ENCODE results near the gene HPS1. TPM values are rescaled to one million over a fixed set of nuclear protein-coding genes. Genes with fewer than 3 reads are reported as not detected.

HPS1 gene
- total RNA-seq, 1 donor from 2014 or later, result 31.9 TPM

DNA sequence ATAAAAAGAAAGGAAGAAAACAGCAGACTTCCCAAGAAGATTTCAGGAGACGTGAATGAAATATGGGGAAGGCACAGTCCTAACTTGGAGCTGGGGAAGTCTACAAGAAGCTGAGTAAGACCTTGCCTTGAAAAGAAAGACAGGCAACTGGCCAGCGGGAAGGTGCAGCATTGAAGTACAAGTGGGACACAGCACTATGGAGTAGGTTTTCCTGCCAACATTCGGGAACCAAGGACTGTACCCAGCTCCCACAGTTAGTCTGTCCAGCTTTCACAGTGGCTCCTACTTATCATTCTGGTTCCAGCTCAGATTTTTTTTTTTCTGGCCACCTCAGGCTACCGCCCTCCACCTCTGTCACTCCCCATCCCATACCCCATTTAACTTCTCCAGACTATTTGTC lies 10.0 kb downstream of the HPS1 start:
- H3K36me3 ChIP-seq, result peaks cover 67% of the 10 kb centered on the region
- peak overlapping the region; percentile 47 for H3K27ac ChIP-seq (replicated peaks)
- TF ChIP-seq, protein P1, sequence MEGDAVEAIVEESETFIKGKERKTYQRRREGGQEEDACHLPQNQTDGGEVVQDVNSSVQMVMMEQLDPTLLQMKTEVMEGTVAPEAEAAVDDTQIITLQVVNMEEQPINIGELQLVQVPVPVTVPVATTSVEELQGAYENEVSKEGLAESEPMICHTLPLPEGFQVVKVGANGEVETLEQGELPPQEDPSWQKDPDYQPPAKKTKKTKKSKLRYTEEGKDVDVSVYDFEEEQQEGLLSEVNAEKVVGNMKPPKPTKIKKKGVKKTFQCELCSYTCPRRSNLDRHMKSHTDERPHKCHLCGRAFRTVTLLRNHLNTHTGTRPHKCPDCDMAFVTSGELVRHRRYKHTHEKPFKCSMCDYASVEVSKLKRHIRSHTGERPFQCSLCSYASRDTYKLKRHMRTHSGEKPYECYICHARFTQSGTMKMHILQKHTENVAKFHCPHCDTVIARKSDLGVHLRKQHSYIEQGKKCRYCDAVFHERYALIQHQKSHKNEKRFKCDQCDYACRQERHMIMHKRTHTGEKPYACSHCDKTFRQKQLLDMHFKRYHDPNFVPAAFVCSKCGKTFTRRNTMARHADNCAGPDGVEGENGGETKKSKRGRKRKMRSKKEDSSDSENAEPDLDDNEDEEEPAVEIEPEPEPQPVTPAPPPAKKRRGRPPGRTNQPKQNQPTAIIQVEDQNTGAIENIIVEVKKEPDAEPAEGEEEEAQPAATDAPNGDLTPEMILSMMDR (IDR thresholded peaks at IDR 0.05; ENCODE audit: borderline replicate concordance), result no peak
- H3K9me3 ChIP-seq (replicated peaks), result peaks cover 11% of the 10 kb centered on the region
- H3K27me3 ChIP-seq (ENCODE audit: low read depth), result no peaks in the 10 kb centered on the region
- DNase-seq, result no peak
- peaks cover 15% of the 10 kb centered on the region for H3K4me1 ChIP-seq
- no peak overlapping the region for H3K4me3 ChIP-seq
- intact Hi-C loops (cut with micrococcal nuclease), result no loop called here

DNA sequence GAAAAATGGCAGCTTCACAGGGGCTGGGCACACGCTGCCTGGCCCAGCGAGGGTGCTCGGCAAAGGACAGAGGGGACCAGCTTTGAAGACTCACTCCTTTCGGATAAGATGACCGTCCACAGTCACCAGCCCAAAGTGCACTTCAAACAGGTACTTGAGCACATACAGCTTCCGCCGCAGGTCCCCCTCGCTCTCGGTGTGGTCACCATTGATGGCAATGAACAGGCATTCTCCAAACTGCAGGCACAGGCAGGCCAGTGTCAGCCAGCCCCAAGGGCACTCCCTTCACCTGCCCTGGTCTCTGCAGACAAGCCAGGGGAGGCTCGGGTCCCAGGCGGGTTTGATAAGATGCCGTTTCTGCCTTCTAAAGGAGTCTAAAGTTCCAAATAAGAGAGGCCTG lies 11.6 kb downstream of the HPS1 start:
- H3K4me3 ChIP-seq, result no peak overlapping the region
- no peaks in the 10 kb centered on the region for H3K27me3 ChIP-seq (ENCODE audit: low read depth)
- no peak for DNase-seq
- TF ChIP-seq, protein P1 (IDR thresholded peaks at IDR 0.05; ENCODE audit: borderline replicate concordance), result no peak
- peaks cover 29% of the 10 kb centered on the region for H3K4me1 ChIP-seq
- H3K9me3 ChIP-seq (replicated peaks), result peaks cover 11% of the 10 kb centered on the region
- peaks cover 75% of the 10 kb centered on the region for H3K36me3 ChIP-seq
- intact Hi-C loops (cut with micrococcal nuclease), result no loop called here
- no peak overlapping the region for H3K27ac ChIP-seq (replicated peaks)

DNA sequence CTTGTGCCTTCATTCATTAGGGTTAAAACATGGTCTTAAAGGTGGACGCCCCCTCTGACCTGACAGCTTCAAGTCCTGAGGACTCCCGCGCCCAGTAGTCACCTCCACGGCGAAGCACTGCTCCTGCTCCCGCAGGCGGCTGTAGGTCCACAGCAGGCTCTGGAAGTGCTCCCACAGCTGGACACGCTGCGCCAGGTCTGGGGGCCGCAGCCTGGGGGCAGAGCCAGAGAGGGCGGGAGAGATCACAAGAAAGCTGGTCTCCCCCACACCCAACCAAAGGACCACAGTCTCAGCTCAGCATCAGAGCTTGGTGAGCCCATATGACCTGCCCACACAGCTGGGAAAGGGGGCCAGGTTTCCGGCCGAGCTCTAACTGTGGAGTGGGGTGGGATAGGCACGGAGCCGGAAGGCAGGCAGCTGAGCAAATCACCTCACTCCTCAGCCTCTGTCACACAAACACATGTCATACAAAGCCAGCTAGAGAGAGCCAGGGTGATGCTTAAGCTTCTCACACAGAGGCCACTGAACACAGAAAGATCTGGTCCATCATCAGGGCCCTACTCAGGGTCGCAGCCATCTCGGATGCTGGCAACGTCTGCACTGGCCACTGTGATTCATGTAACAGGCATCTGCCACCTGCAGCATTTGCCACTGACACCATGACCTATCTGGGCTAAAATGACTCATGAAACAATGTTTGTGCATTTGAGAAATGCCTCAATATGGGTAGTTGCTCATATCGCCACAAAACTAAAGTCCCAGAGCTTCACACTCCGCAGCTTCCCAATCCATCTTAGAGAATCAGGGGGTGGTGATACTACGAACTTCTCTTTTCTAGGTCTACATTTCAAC lies 12.6 kb downstream of the HPS1 start:
- TF ChIP-seq, protein P1 (IDR thresholded peaks at IDR 0.05; ENCODE audit: borderline replicate concordance), result no peak
- H3K4me3 ChIP-seq, result no peak overlapping the region
- H3K4me1 ChIP-seq, result peaks cover 30% of the 10 kb centered on the region
- H3K9me3 ChIP-seq (replicated peaks), result peaks cover 11% of the 10 kb centered on the region
- H3K27ac ChIP-seq (replicated peaks), result no peak overlapping the region
- peaks cover 75% of the 10 kb centered on the region for H3K36me3 ChIP-seq
- H3K27me3 ChIP-seq (ENCODE audit: low read depth), result no peaks in the 10 kb centered on the region
- intact Hi-C loops (cut with micrococcal nuclease), result no loop called here
- DNase-seq, result no peak

DNA sequence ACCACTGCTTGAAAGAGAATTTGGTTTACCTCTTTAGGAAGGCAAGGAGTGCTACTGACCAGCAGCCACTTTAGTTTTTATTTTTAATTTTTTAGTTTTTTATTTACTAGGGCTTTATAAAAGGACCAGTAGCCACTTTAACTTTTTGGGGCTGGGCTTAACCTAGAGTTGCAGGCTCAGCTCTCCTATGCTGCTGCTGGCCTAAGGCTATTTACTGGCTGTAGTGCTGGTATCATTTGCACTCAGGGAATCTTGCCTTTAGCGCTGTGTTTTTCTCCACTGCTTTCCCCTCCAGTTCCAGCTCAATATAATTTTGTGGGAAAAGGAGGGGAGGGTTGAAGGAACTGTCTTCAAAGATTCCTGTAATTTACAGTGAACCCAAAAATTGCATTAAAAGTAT lies 13.4 kb downstream of the HPS1 start:
- H3K4me3 ChIP-seq, result no peak overlapping the region
- peaks cover 75% of the 10 kb centered on the region for H3K36me3 ChIP-seq
- peaks cover 30% of the 10 kb centered on the region for H3K4me1 ChIP-seq
- TF ChIP-seq, protein P1 (IDR thresholded peaks at IDR 0.05; ENCODE audit: borderline replicate concordance), result no peak
- intact Hi-C loops (cut with micrococcal nuclease), result no loop called here
- no peak for DNase-seq
- no peak overlapping the region for H3K27ac ChIP-seq (replicated peaks)
- H3K27me3 ChIP-seq (ENCODE audit: low read depth), result no peaks in the 10 kb centered on the region
- H3K9me3 ChIP-seq (replicated peaks), result peaks cover 11% of the 10 kb centered on the region

DNA sequence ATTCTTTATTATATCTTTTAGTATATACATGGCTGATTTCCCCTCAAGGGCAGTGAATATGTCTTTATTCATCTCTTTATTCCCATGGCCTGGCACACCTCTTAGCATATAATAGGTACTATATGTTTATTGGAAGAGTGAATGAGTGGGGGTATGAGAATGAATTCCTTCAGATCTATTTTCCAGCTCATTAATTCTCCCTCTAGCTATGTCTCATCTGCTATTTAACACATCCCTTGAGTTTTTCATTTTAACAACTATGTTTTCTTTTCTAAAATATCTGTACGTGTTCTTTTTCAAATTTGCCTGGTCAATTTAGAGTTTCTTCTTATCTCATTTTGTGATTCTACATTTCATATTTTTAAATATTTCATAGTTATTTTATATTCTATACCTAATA lies 14.4 kb downstream of the HPS1 start:
- DNase-seq, result no peak

More for the DNA sequence above, 14.4 kb downstream of the HPS1 start:
- Histone ChIP-seq H3K4me1 (peaks cover 28% of the 10 kb centered on the region), H3K9me3 (replicated peaks) (peaks cover 11% of the 10 kb centered on the region), H3K4me3 (no peak overlapping the region), H3K27ac (replicated peaks) (peak overlapping the region; percentile 83), H3K27me3 (ENCODE audit: low read depth) (no peaks in the 10 kb centered on the region), H3K36me3 (peaks cover 85% of the 10 kb centered on the region)
- intact Hi-C loops (cut with micrococcal nuclease), result no loop called here
- TF ChIP-seq, protein P1 (IDR thresholded peaks at IDR 0.05; ENCODE audit: borderline replicate concordance), result no peak
